Gastrocnemius medialis (tissue), 4 donors: ENCODE results near the gene HEATR3.

Source experiments
- CTCF ChIP-seq, 5 experiments: fragments of 450-650 bp in 3 of 5; fragments of 200-600 bp in 2 of 5; sonication (generic) in 2 of 5; IDR thresholded peaks in 4 of 5; conservative IDR thresholded peaks in 1 of 5; 1 replicate in 4 of 5; 2 replicates in 1 of 5; pipeline ENCODE4 v1.5.1; 2016 to 2019; ENCODE audit warnings: antibody characterized with exemption in 5 of 5, mild to moderate bottlenecking in 3 of 5, moderate library complexity in 3 of 5
- POLR2A ChIP-seq, 2 donors: fragments of 450-650 bp; IDR thresholded peaks; one replicate each; pipeline ENCODE4 v1.6.1; 2017; ENCODE audit warnings: antibody characterized with exemption in 2 of 2, mild to moderate bottlenecking in 2 of 2, moderate library complexity in 2 of 2

GRCh38 chr16:50021544-50021943 lies 44.2 kb upstream of the HEATR3 start:
- TF ChIP-seq POLR2A (IDR thresholded peaks at IDR 0.05), result no peak
- no peak for TF ChIP-seq CTCF (IDR thresholded peaks at IDR 0.05 in 4 of 5, conservative IDR thresholded peaks at IDR 0.05 in 1 of 5)
